Body of pancreas (tissue), 4 donors: ENCODE data around the gene PRTFDC1. TPM values are rescaled to one million over a fixed set of nuclear protein-coding genes. Genes with fewer than 3 reads are reported as not detected.

ENCODE experiments used
- ATAC-seq: fragments of 150-250 bp; one replicate; pipeline ENCODE4 v1.9.1; 2016
- DNase-seq, 4 donors: peaks; one replicate each; pipeline ENCODE4 v3.0.0-alpha.2; 2019
- H3K27ac ChIP-seq, 4 donors: fragments of 200-600 bp; sonication (generic); 1 replicate in 3 of 4; 2 replicates in 1 of 4; pipeline versions ENCODE4 v1.5.1 to v1.6.1; 2016 to 2019; ENCODE audit warnings: mild to moderate bottlenecking in 1 of 4, mixed read lengths in 1 of 4, moderate library complexity in 1 of 4
- H3K27me3 ChIP-seq, 2 donors: fragments of 200-600 bp; sonication (generic); one replicate each; pipeline ENCODE4 v1.6.0; 2016; ENCODE audit warnings: mild to moderate bottlenecking in 1 of 2
- H3K36me3 ChIP-seq, 2 donors: fragments of 200-600 bp; sonication (generic); replicated peaks in 1 of 2; 2 replicates each; pipeline ENCODE4 v1.5.1; 2016; ENCODE audit warnings: low read depth in 2 of 2; ENCODE audit not compliant: insufficient read depth in 1 of 2
- H3K4me1 ChIP-seq: fragments of 200-600 bp; sonication (generic); one replicate; pipeline ENCODE4 v1.6.0; 2016
- H3K4me3 ChIP-seq, 2 donors: fragments of 200-600 bp; sonication (generic); 1 replicate in 1 of 2; 2 replicates in 1 of 2; pipeline ENCODE4 v1.5.1; 2016 to 2019
- H3K9me3 ChIP-seq, 3 donors: fragments of 200-600 bp; sonication (generic); 1 replicate in 2 of 3; 2 replicates in 1 of 3; pipeline ENCODE4 v1.5.1; 2016
- POLR2A ChIP-seq, 3 donors: fragments of 450-650 bp; IDR thresholded peaks; one replicate each; pipeline ENCODE4 v1.6.1; 2016; ENCODE audit warnings: antibody characterized with exemption in 3 of 3, mild to moderate bottlenecking in 2 of 3
- WGBS, 2 donors: methylation state at CpG; one replicate each; pipeline ENCODE4 v1.1.5; 2017; 5-methylcytosine and 5-hydroxymethylcytosine counted together
- intact Hi-C: fragments of 100-400 bp; cut with DNase I; formaldehyde crosslinking; loops from one replicate; pipeline ENCODE4 v1.15.1; 2023
- total RNA-seq, 2 donors: library from RNA; depleted of rRNA; stranded (reverse); fragments of >200 nt; gene quantifications; one replicate each; pipeline ENCODE4 v1.1.0, GENCODE V29; 2016
- TF ChIP-seq, protein P1 (sequence below), 7 experiments: fragments of 450-650 bp in 4 of 7; fragments of 200-600 bp in 3 of 7; sonication (generic) in 3 of 7; IDR thresholded peaks; one replicate each; pipeline ENCODE4 v1.5.1; 2016 to 2019; ENCODE audit warnings: antibody characterized with exemption in 7 of 7

The PRTFDC1 gene
- total RNA-seq, 2 donors from 2014 or later: 6.5 to 14.2 TPM

GRCh38 chr10:24931236-24931635 lies 21.2 kb downstream of the PRTFDC1 start:
- no peak for ATAC-seq
- intact Hi-C loops: no loop called here
- H3K36me3 ChIP-seq: no peaks in the 10 kb centered on the region
- no peaks in the 10 kb centered on the region for H3K9me3 ChIP-seq
- H3K4me1 ChIP-seq: no peaks in the 10 kb centered on the region
- H3K27me3 ChIP-seq: no peaks in the 10 kb centered on the region
- no peak overlapping the region for H3K4me3 ChIP-seq
- H3K27ac ChIP-seq: no peak overlapping the region
- no peak for DNase-seq
- WGBS, 2 donors: 79 to 94% methylated on average over 1 of the region's 1 CpG
- TF ChIP-seq, protein P1, sequence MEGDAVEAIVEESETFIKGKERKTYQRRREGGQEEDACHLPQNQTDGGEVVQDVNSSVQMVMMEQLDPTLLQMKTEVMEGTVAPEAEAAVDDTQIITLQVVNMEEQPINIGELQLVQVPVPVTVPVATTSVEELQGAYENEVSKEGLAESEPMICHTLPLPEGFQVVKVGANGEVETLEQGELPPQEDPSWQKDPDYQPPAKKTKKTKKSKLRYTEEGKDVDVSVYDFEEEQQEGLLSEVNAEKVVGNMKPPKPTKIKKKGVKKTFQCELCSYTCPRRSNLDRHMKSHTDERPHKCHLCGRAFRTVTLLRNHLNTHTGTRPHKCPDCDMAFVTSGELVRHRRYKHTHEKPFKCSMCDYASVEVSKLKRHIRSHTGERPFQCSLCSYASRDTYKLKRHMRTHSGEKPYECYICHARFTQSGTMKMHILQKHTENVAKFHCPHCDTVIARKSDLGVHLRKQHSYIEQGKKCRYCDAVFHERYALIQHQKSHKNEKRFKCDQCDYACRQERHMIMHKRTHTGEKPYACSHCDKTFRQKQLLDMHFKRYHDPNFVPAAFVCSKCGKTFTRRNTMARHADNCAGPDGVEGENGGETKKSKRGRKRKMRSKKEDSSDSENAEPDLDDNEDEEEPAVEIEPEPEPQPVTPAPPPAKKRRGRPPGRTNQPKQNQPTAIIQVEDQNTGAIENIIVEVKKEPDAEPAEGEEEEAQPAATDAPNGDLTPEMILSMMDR (IDR thresholded peaks at IDR 0.05): no peak
- TF ChIP-seq POLR2A (IDR thresholded peaks at IDR 0.05): no peak

- H3K9me3 ChIP-seq: no peaks in the 10 kb centered on the region
- WGBS, 2 donors: 88 to 92% methylated on average over 2 of the region's 2 CpGs
- no peak for DNase-seq
- H3K36me3 ChIP-seq: no peaks in the 10 kb centered on the region
- no peak overlapping the region for H3K4me3 ChIP-seq
- H3K27ac ChIP-seq: no peak overlapping the region
- ATAC-seq: no peak
- intact Hi-C loops: no loop called here
- TF ChIP-seq POLR2A (IDR thresholded peaks at IDR 0.05): no peak
- TF ChIP-seq, protein P1 (IDR thresholded peaks at IDR 0.05): no peak
- H3K4me1 ChIP-seq: no peaks in the 10 kb centered on the region
- no peaks in the 10 kb centered on the region for H3K27me3 ChIP-seq
These were observed 22.0 kb downstream of the PRTFDC1 start for GRCh38 chr10:24930427-24930826.

DNA sequence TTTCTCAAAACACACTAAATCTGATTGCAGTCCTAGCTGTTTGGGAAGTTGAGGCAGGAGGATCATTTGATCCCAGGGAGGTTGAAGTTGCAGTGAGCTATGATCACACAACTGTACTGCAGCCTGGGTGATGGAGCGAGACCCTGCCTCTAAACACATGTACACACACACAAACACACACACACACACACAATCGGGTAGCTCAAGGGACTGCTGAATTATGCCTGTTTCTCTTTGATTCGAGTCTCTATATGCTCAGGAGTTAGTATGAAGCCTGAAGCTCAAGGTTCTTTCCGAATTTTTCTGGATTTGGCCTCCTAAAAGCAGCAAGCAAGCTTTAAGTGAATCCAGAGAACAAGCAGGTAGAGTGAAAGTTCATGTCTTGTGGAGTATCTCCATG lies 22.5 kb downstream of the PRTFDC1 start:
- Histone ChIP-seq H3K27ac (no peak overlapping the region), H3K4me1 (no peaks in the 10 kb centered on the region), H3K36me3 (no peaks in the 10 kb centered on the region), H3K9me3 (no peaks in the 10 kb centered on the region), H3K4me3 (no peak overlapping the region), H3K27me3 (no peaks in the 10 kb centered on the region)
- 78 to 88% methylated on average over 4 of the region's 4 CpGs for WGBS, 2 donors
- no peak for ATAC-seq
- intact Hi-C loops: no loop called here
- no peak for TF ChIP-seq POLR2A (IDR thresholded peaks at IDR 0.05)
- TF ChIP-seq, protein P1 (IDR thresholded peaks at IDR 0.05): no peak
- DNase-seq: no peak

- Histone ChIP-seq H3K27ac (no peak overlapping the region), H3K27me3 (no peaks in the 10 kb centered on the region), H3K36me3 (no peaks in the 10 kb centered on the region), H3K9me3 (no peaks in the 10 kb centered on the region), H3K4me1 (no peaks in the 10 kb centered on the region), H3K4me3 (no peak overlapping the region)
- DNase-seq: no peak
- no peak for ATAC-seq
- no peak for TF ChIP-seq POLR2A (IDR thresholded peaks at IDR 0.05)
- TF ChIP-seq, protein P1 (IDR thresholded peaks at IDR 0.05): no peak
- intact Hi-C loops: no loop called here
- WGBS, 2 donors: 67 to 84% methylated on average over 4 of the region's 4 CpGs
These were observed 23.3 kb downstream of the PRTFDC1 start for GRCh38 chr10:24929056-24929544.

DNA sequence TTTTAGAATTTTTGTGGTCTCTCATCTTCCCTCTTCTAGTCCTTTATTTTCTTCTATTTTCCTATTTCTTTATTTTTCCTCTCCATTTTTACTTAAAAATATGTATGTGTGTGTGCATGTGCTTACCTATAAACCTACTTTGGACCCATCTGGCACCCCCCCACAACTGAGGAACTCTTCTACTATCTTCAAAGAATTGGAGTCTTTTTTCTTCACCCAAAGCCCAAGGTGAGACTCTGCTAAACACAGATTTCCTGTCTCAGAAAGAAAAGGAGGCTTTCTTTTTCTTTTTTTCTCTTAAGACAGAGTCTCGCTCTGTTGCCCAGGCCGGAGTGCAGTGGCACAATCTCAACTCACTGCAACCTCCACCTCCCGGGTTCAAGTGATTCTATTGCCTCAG lies 24.2 kb downstream of the PRTFDC1 start:
- no peak for ATAC-seq
- Histone ChIP-seq H3K4me1 (no peaks in the 10 kb centered on the region), H3K4me3 (no peak overlapping the region), H3K27me3 (no peaks in the 10 kb centered on the region), H3K9me3 (no peaks in the 10 kb centered on the region), H3K27ac (no peak overlapping the region), H3K36me3 (no peaks in the 10 kb centered on the region)
- DNase-seq: no peak
- TF ChIP-seq, protein P1 (IDR thresholded peaks at IDR 0.05): no peak
- no peak for TF ChIP-seq POLR2A (IDR thresholded peaks at IDR 0.05)
- intact Hi-C loops: no loop called here
- WGBS, 2 donors: 75 to 93% methylated on average over 3 of the region's 3 CpGs
